Measurements from ENCODE around the gene TEX2. TPM values are rescaled to one million over a fixed set of nuclear protein-coding genes. Genes with fewer than 3 reads are reported as not detected.

TEX2 gene, protein sequence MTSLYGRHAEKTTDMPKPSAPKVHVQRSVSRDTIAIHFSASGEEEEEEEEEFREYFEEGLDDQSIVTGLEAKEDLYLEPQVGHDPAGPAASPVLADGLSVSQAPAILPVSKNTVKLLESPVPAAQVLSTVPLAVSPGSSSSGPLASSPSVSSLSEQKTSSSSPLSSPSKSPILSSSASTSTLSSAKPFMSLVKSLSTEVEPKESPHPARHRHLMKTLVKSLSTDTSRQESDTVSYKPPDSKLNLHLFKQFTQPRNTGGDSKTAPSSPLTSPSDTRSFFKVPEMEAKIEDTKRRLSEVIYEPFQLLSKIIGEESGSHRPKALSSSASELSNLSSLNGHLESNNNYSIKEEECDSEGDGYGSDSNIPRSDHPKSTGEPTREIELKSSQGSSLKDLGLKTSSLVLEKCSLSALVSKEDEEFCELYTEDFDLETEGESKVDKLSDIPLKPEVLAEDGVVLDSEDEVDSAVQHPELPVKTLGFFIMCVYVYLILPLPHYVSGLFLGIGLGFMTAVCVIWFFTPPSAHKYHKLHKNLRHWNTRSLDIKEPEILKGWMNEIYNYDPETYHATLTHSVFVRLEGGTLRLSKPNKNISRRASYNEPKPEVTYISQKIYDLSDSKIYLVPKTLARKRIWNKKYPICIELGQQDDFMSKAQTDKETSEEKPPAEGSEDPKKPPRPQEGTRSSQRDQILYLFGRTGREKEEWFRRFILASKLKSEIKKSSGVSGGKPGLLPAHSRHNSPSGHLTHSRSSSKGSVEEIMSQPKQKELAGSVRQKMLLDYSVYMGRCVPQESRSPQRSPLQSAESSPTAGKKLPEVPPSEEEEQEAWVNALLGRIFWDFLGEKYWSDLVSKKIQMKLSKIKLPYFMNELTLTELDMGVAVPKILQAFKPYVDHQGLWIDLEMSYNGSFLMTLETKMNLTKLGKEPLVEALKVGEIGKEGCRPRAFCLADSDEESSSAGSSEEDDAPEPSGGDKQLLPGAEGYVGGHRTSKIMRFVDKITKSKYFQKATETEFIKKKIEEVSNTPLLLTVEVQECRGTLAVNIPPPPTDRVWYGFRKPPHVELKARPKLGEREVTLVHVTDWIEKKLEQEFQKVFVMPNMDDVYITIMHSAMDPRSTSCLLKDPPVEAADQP
- total RNA-seq, result 10 to 100 TPM; 18.5 to 19.8 TPM

DNA sequence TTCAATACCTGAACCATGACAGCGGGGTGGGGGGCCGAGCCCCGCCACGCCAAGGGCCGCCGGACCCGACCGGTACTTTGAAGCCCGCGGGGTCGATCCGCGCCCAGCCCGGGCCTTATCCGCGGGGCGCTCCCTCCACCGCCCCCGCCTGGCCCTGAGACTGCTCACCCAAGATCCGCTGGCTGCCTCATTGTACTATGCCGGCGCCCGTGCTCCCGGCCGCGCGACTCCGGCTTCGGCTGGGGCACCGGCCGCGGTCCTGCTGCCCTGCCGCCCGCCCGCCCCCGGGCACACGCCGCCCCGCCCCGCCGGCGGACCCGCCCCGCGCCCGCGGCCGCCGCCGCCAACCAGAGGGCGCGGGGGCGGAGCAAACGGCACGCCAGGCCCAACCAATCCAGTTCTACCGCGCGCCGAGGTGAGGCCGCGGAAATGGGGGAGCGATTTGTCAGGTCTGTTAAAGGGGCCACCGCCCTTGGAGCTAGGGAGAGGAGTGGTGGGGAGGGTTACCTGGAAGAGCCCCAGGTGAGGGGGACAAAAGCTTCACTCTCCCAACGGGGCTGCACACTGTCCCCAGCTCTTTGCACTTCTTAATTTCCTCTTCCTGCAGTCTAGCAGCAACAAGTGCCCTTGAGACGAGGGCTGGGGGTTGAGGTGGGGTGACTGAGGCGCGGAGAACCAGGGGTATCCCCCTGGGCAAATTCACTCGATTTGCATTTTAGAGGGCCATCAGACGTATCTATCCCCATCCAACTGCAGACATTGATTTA, at the start of gene TEX2:
TSS of gene TEX2 (minus strand) at position 261 of the 767 bp plus-strand sequence. CDS start 49,043 bp downstream, outside the sequence.
- H3K27me3 Mint-ChIP-seq, result no peaks in the 10 kb centered on the region
- peak within 1 kb of the TSS; percentile 89 for H3K27ac Mint-ChIP-seq
- no peaks in the 10 kb centered on the region for H3K36me3 Mint-ChIP-seq
- H3K4me3 Mint-ChIP-seq, result peak within 1 kb of the TSS; percentile 89
- DNase-seq, result peak; percentile 93
- no peaks in the 10 kb centered on the region for H3K9me3 Mint-ChIP-seq
- H3K4me1 Mint-ChIP-seq, result peaks cover 30% of the 10 kb centered on the region

GRCh38 chr17:64309710-64310109, 46.6 kb upstream of the TEX2 start:
- H3K27ac Mint-ChIP-seq, result no peak overlapping the region
- H3K9me3 Mint-ChIP-seq, result no peaks in the 10 kb centered on the region
- peaks cover 2% of the 10 kb centered on the region for H3K4me1 Mint-ChIP-seq
- no peak for DNase-seq
- H3K36me3 Mint-ChIP-seq, result no peaks in the 10 kb centered on the region
- H3K4me3 Mint-ChIP-seq, result no peak overlapping the region
- H3K27me3 Mint-ChIP-seq, result no peaks in the 10 kb centered on the region

- DNase-seq, result no peak
- H3K9me3 Mint-ChIP-seq, result no peaks in the 10 kb centered on the region
- H3K36me3 Mint-ChIP-seq, result no peaks in the 10 kb centered on the region
- H3K27ac Mint-ChIP-seq, result no peak overlapping the region
- no peak overlapping the region for H3K4me3 Mint-ChIP-seq
- H3K27me3 Mint-ChIP-seq, result no peaks in the 10 kb centered on the region
- H3K4me1 Mint-ChIP-seq, result peaks cover 2% of the 10 kb centered on the region
Observed at GRCh38 chr17:64309021-64309420, 46.0 kb upstream of the TEX2 start.

- Mint-ChIP-seq H3K4me1 (peaks cover 2% of the 10 kb centered on the region), H3K27me3 (no peaks in the 10 kb centered on the region), H3K4me3 (no peak overlapping the region), H3K9me3 (no peaks in the 10 kb centered on the region), H3K27ac (no peak overlapping the region), H3K36me3 (no peaks in the 10 kb centered on the region)
- DNase-seq, result peak; percentile 61
Observed at GRCh38 chr17:64306850-64307463, 43.9 kb upstream of the TEX2 start.

- Mint-ChIP-seq H3K4me3 (no peak overlapping the region), H3K27ac (no peak overlapping the region), H3K36me3 (no peaks in the 10 kb centered on the region), H3K27me3 (no peaks in the 10 kb centered on the region), H3K4me1 (peaks cover 2% of the 10 kb centered on the region), H3K9me3 (no peaks in the 10 kb centered on the region)
- DNase-seq, result no peak
Observed at GRCh38 chr17:64304551-64304950, 41.5 kb upstream of the TEX2 start.

DNA sequence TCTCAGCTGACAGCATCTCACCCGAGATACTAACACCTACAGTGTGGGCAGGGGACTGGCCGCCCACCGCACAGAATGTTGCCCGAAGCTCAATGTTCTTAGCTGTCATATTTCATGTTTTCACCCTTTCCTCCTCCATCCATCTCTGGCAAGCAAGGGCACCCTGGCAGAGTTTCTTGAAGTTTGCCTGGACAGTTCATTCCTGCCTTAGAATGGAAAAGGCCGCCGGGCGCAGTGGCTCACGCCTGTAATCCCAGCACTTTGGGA, 37.6 kb upstream of the TEX2 start:
- Mint-ChIP-seq H3K9me3 (no peaks in the 10 kb centered on the region), H3K36me3 (no peaks in the 10 kb centered on the region), H3K27me3 (no peaks in the 10 kb centered on the region), H3K4me1 (no peaks in the 10 kb centered on the region), H3K4me3 (no peak overlapping the region), H3K27ac (no peak overlapping the region)
- no peak for DNase-seq

DNA sequence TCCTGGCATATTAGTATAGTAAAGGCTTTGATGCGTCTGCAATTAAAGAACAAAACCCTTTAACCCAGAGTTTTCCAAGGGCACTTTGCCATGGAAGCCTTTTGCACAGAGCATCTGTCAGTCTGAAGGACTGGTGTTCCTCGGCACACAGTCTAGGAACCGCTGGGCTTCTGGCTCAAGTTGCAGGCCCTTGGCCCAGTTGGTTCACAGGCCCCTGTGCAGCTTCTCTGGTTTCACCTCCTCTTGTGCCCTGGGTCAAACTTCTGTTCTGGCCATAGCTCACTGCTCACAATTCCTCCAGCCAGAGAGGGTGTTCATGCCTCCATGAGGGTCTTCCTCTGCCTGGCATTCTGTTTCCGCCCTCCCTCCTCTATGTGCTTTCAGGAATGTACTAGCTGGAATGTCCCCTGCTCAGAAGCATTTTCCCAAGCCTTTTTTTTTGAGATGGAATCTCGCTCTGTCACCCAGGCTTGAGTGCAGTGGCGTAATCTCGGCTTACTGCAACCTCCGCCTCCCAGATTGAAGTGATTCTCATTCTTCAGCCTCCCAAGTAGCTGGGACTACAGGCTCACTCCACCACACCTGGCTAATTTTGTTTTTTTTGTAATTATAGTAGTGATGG, 34.5 kb upstream of the TEX2 start:
- Mint-ChIP-seq H3K27ac (no peak overlapping the region), H3K9me3 (no peaks in the 10 kb centered on the region), H3K36me3 (no peaks in the 10 kb centered on the region), H3K27me3 (no peaks in the 10 kb centered on the region), H3K4me1 (no peaks in the 10 kb centered on the region), H3K4me3 (no peak overlapping the region)
- no peak for DNase-seq

DNA sequence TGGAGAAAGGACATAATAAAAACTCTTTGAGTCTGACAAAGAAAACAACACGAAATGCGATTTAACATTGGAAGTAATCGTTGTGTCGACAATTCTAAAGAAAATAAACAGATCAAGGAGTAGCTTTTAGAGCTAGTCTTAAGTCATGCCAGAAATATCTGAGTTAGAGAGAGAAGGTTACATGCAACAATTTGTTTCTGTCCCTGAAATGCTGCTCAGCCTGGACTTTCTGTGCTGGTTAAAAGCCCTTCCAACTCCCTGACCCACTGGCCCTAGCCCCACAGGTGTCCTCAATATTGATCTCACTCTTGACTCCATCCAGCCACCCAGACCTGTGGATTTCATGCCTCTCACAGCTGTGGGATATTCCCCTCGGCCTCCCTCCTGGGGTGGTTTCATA, 33.2 kb upstream of the TEX2 start:
- Mint-ChIP-seq H3K27me3 (no peaks in the 10 kb centered on the region), H3K27ac (no peak overlapping the region), H3K4me1 (no peaks in the 10 kb centered on the region), H3K36me3 (peaks cover 2% of the 10 kb centered on the region), H3K9me3 (peaks cover 7% of the 10 kb centered on the region), H3K4me3 (no peak overlapping the region)
- no peak for DNase-seq

- Mint-ChIP-seq H3K4me3 (no peak overlapping the region), H3K4me1 (no peaks in the 10 kb centered on the region), H3K9me3 (peaks cover 13% of the 10 kb centered on the region), H3K27ac (no peak overlapping the region), H3K27me3 (no peaks in the 10 kb centered on the region), H3K36me3 (peaks cover 2% of the 10 kb centered on the region)
- DNase-seq, result no peak
Observed at GRCh38 chr17:64295146-64295545, 32.1 kb upstream of the TEX2 start.

- Mint-ChIP-seq H3K36me3 (peaks cover 2% of the 10 kb centered on the region), H3K27ac (no peak overlapping the region), H3K9me3 (peaks cover 13% of the 10 kb centered on the region), H3K4me1 (no peaks in the 10 kb centered on the region), H3K4me3 (no peak overlapping the region), H3K27me3 (no peaks in the 10 kb centered on the region)
- no peak for DNase-seq
Observed at GRCh38 chr17:64291268-64291851, 28.3 kb upstream of the TEX2 start.

DNA sequence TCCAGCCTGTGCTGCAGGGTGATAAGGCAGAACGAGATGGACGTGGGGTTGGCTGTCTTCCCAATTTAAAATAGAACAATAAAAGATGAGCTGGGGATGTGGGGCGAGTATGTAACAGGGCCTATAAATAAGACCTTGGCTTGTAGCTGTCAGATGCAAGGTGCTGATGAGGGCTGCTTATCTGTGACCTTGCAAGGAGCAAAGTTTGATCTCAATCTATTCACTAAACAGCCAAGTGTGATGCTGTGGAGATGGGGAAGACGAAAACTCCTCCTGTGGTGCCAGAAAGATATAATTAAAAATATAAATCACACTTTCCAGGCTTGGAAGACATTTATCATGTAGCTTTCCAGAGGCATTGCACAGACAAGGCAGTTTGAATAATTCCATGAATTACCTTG, 26.7 kb upstream of the TEX2 start:
- no peak for DNase-seq
- no peak overlapping the region for H3K27ac Mint-ChIP-seq
- H3K27me3 Mint-ChIP-seq, result no peaks in the 10 kb centered on the region
- H3K9me3 Mint-ChIP-seq, result peaks cover 13% of the 10 kb centered on the region
- no peak overlapping the region for H3K4me3 Mint-ChIP-seq
- peaks cover 2% of the 10 kb centered on the region for H3K36me3 Mint-ChIP-seq
- no peaks in the 10 kb centered on the region for H3K4me1 Mint-ChIP-seq

DNA sequence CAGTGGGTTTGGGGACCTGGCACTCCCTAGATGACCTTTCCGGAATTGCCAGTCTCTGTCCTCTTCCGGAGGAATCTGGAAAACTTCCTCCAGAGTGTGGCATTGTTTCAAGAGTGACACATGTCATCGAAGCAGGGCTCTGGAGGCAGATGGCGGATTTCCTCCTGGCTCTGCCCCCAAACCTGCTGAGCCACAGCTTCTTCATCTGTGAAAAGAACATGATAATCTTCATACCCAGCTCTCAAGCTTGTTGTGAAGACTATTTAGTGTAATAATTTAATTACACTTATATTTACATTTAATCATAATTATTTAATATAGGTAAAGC, 19.7 kb upstream of the TEX2 start:
- Mint-ChIP-seq H3K4me3 (no peak overlapping the region), H3K9me3 (no peaks in the 10 kb centered on the region), H3K36me3 (no peaks in the 10 kb centered on the region), H3K27me3 (no peaks in the 10 kb centered on the region), H3K27ac (no peak overlapping the region), H3K4me1 (no peaks in the 10 kb centered on the region)
- no peak for DNase-seq

DNA sequence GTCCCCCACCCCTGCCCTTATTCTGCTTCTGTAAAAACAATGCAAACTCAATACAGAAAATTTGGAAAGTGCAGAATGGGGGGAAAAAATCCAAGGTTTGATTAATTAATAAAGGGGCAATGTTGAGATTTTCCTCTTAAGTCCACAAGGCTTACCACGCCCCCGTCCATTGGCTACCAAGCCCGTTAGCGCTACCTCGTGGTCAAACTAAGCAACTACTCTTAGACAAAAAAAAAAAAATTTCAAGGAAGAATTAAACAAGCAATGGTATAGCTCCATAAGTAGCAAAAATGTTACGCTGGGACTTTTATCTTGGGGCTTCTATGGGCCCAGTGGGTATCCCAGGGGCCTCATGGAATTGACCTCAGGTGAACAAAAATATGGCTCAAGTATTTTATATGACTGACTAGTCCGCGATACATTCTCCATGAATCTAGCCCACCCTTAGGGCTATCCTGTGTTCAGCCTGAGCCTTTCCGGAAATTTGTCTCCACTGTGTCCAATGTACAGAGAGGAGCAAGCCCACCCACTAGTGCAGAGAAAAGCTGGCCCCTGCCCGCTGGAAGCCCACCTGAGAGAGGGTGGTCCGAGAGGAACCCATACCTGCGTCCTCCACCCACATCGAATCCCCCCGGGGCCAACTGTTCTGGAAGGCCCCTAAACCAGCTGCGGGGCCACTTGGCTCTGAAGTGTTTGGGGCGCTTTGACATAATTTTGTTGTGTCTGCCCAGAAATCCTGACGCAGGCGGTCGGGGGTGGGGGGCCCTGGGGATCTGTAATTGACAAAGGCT, 19.1 kb upstream of the TEX2 start:
- no peak overlapping the region for H3K27ac Mint-ChIP-seq
- DNase-seq, result peak; percentile 38
- no peaks in the 10 kb centered on the region for H3K27me3 Mint-ChIP-seq
- H3K4me3 Mint-ChIP-seq, result no peak overlapping the region
- H3K9me3 Mint-ChIP-seq, result no peaks in the 10 kb centered on the region
- H3K4me1 Mint-ChIP-seq, result no peaks in the 10 kb centered on the region
- H3K36me3 Mint-ChIP-seq, result no peaks in the 10 kb centered on the region

Measured in activated naive CD8-positive, alpha-beta T cell treated with anti-CD3 and anti-CD28 coated beads for 36 hours (primary cell).